Right renal cortex interstitium (tissue), 3 donors: ENCODE measurements around the gene CHCHD6. TPM values are rescaled to one million over a fixed set of nuclear protein-coding genes. Genes with fewer than 3 reads are reported as not detected.

Source experiments
- DNase-seq, 3 donors: peaks; one replicate each; pipeline ENCODE4 v3.0.0-alpha.2; 2013; ENCODE audit warnings: low read depth in 3 of 3, low spot score in 2 of 3
- polyA plus RNA-seq, 3 donors: library from polyadenylated mRNA; unstranded; fragments of 120-200 nt; gene quantifications; one replicate each; pipeline ENCODE4 v1.2.1, GENCODE V29; 2013; ENCODE audit not compliant: insufficient read length in 3 of 3

CHCHD6 gene
- polyA plus RNA-seq, 3 donors: 17.8 to 21.5 (median 19.5) TPM

- DNase-seq: peak; percentile 10 to 38 (median 17)
These were observed 113.1 kb downstream of the CHCHD6 start for GRCh38 chr3:126816986-126817777.

GRCh38 chr3:126817781-126818180 is 113.7 kb downstream of the CHCHD6 start:
- no peak for DNase-seq

- DNase-seq: no peak
These were observed 114.5 kb downstream of the CHCHD6 start for GRCh38 chr3:126818400-126819095.

GRCh38 chr3:126826693-126827092 is 122.7 kb downstream of the CHCHD6 start:
- no peak for DNase-seq

GRCh38 chr3:126827121-126827520 is 123.1 kb downstream of the CHCHD6 start:
- no peak for DNase-seq

- no peak for DNase-seq
These were observed 124.3 kb downstream of the CHCHD6 start for GRCh38 chr3:126828306-126828705.

GRCh38 chr3:126832933-126833332 is 128.9 kb downstream of the CHCHD6 start:
- no peak for DNase-seq

- DNase-seq: no peak
These were observed 130.8 kb downstream of the CHCHD6 start for GRCh38 chr3:126834596-126835471.

- DNase-seq: no peak
These were observed 131.6 kb downstream of the CHCHD6 start for GRCh38 chr3:126835472-126836219.

- no peak for DNase-seq
These were observed 132.3 kb downstream of the CHCHD6 start for GRCh38 chr3:126836220-126836860.

GRCh38 chr3:126837773-126838172 is 133.7 kb downstream of the CHCHD6 start:
- DNase-seq: no peak

- DNase-seq: no peak
These were observed 142.1 kb downstream of the CHCHD6 start for GRCh38 chr3:126845920-126846715.

- no peak for DNase-seq
These were observed 143.0 kb downstream of the CHCHD6 start for GRCh38 chr3:126847061-126847460.

GRCh38 chr3:126848991-126849390 is 145.0 kb downstream of the CHCHD6 start:
- no peak for DNase-seq

GRCh38 chr3:126849768-126850167 is 145.7 kb downstream of the CHCHD6 start:
- no peak for DNase-seq

GRCh38 chr3:126850370-126851085 is 146.5 kb downstream of the CHCHD6 start:
- peak in 2 of 3 donors; percentile 12 to 29 for DNase-seq

GRCh38 chr3:126851382-126851781 is 147.3 kb downstream of the CHCHD6 start:
- no peak for DNase-seq

- DNase-seq: no peak
These were observed 147.9 kb downstream of the CHCHD6 start for GRCh38 chr3:126851934-126852333.
